SHP77 treated with DMSO at 0.1 percent for 48 hours (cell line): ENCODE results near the gene MAGED1.

Source experiments
- DNase-seq: peaks from one replicate; lab custom pipeline; 2025; lab: John Stamatoyannopoulos, UW

MAGED1 gene

GRCh38 chrX:51892921-51893745 lies at the start of gene MAGED1:
TSS of gene MAGED1 (plus strand) at chrX:51893623. CDS start at chrX:51894305, 682 bp downstream.
- peak; percentile 69 for DNase-seq

- no peak for DNase-seq
These were observed 46.0 kb upstream of the MAGED1 start for GRCh38 chrX:51847463-51847862.

- DNase-seq: no peak
These were observed 41.8 kb upstream of the MAGED1 start for GRCh38 chrX:51851507-51852085.

GRCh38 chrX:51852096-51852495 lies 41.3 kb upstream of the MAGED1 start:
- no peak for DNase-seq

- no peak for DNase-seq
These were observed 40.8 kb upstream of the MAGED1 start for GRCh38 chrX:51852621-51853020.

- DNase-seq: no peak
These were observed 40.2 kb upstream of the MAGED1 start for GRCh38 chrX:51853251-51853650.

GRCh38 chrX:51855698-51856097 lies 37.7 kb upstream of the MAGED1 start:
- DNase-seq: no peak

GRCh38 chrX:51857159-51857733 lies 36.2 kb upstream of the MAGED1 start:
- no peak for DNase-seq

GRCh38 chrX:51860679-51861078 lies 32.7 kb upstream of the MAGED1 start:
- no peak for DNase-seq

GRCh38 chrX:51862920-51863319 lies 30.5 kb upstream of the MAGED1 start:
- DNase-seq: no peak

- DNase-seq: no peak
These were observed 27.2 kb upstream of the MAGED1 start for GRCh38 chrX:51866210-51866609.

GRCh38 chrX:51867626-51868025 lies 25.8 kb upstream of the MAGED1 start:
- DNase-seq: no peak

GRCh38 chrX:51870354-51870753 lies 23.1 kb upstream of the MAGED1 start:
- no peak for DNase-seq

GRCh38 chrX:51874123-51874522 lies 19.3 kb upstream of the MAGED1 start:
- DNase-seq: no peak

- no peak for DNase-seq
These were observed 17.0 kb upstream of the MAGED1 start for GRCh38 chrX:51876441-51876840.

- DNase-seq: no peak
These were observed 15.4 kb upstream of the MAGED1 start for GRCh38 chrX:51878056-51878455.

- no peak for DNase-seq
These were observed 3.6 kb upstream of the MAGED1 start for GRCh38 chrX:51889851-51890250.

GRCh38 chrX:51891245-51891644 lies 2.2 kb upstream of the MAGED1 start:
- DNase-seq: no peak

- no peak for DNase-seq
These were observed 1.4 kb upstream of the MAGED1 start for GRCh38 chrX:51891821-51892551.

GRCh38 chrX:51893931-51894696 lies 691 bp downstream of the MAGED1 start:
- DNase-seq: no peak

- no peak for DNase-seq
These were observed 1.4 kb downstream of the MAGED1 start for GRCh38 chrX:51894697-51895336.
